ENCODE data around the gene AK1.

Gene AK1

GRCh38 chr9:127817881-127818434, 59.5 kb downstream of the AK1 start:
- TF ChIP-seq CTCF (IDR thresholded peaks at IDR 0.05; ENCODE audit: extremely low read depth, missing control alignments) = no peak
- DNase-seq (ENCODE audit: low spot score) = no peak

DNA sequence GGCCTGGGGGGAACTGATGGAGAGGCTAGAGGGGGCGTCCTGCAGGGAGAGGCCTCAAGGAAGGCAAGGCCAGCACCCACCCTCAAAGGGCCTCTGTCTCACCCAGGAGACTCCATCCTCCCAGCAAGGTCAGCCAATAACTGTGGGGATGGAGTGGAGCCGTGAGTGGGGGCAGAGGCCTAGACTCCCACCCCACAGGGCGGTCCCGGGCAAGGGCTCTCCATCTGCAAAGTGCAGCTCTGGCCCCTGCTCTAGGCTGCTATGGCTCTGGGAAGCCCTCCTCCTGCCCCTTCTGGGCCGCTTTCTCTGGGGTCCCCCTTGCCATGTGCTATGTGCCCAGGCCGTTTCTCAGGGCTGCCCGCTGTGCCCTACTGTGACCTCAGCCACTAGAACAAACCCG, 60.7 kb downstream of the AK1 start:
- no peak for TF ChIP-seq CTCF (IDR thresholded peaks at IDR 0.05; ENCODE audit: extremely low read depth, missing control alignments)
- DNase-seq (ENCODE audit: low spot score) = no peak
